CD14-positive monocyte (primary cell): ENCODE data around the gene PRRX2. TPM values are rescaled to one million over a fixed set of nuclear protein-coding genes. Genes with fewer than 3 reads are reported as not detected.

Experiments
- DNase-seq, 3 donors: peaks; one replicate each; pipeline ENCODE4 v3.0.0-alpha.2; 2011 to 2022
- H2AFZ ChIP-seq: 2 replicates; pipeline ENCODE4 v1.6.0; 2012; ENCODE audit warnings: mild to moderate bottlenecking, low read depth, low read length, inconsistent platforms; ENCODE audit not compliant: insufficient read depth, poor library complexity, severe bottlenecking
- H3K27ac ChIP-seq, 2 donors: 1 replicate in 1 of 2; 2 replicates in 1 of 2; pipeline ENCODE4 v1.5.1; 2012 to 2013; ENCODE audit warnings: low read length in 2 of 2, control low read depth in 1 of 2, inconsistent platforms in 1 of 2, low read depth in 1 of 2, mild to moderate bottlenecking in 1 of 2
- H3K27me3 ChIP-seq, 2 donors: one replicate each; pipeline versions ENCODE4 v1.6.0 to v1.6.1; 2011 to 2013; ENCODE audit warnings: low read length in 2 of 2; ENCODE audit not compliant: control insufficient read depth in 2 of 2, insufficient read depth in 2 of 2
- H3K36me3 ChIP-seq, 2 donors: replicated peaks in 1 of 2; 1 replicate in 1 of 2; 2 replicates in 1 of 2; pipeline versions ENCODE4 v1.5.1 to v1.6.1; 2012 to 2013; ENCODE audit warnings: low read length in 2 of 2, control low read depth in 1 of 2, inconsistent platforms in 1 of 2, mild to moderate bottlenecking in 1 of 2; ENCODE audit not compliant: insufficient read depth in 2 of 2, control insufficient read depth in 1 of 2
- H3K4me1 ChIP-seq, 2 donors: 1 replicate in 1 of 2; 2 replicates in 1 of 2; pipeline versions ENCODE4 v1.5.1 to v1.6.1; 2012 to 2013; ENCODE audit warnings: low read length in 2 of 2, control low read depth in 1 of 2, inconsistent platforms in 1 of 2, mild to moderate bottlenecking in 1 of 2, moderate library complexity in 1 of 2; ENCODE audit not compliant: insufficient read depth in 2 of 2, control insufficient read depth in 1 of 2
- H3K4me2 ChIP-seq: replicated peaks from 2 replicates; pipeline ENCODE3; 2012; ENCODE audit warnings: low read length, moderate library complexity, mild to moderate bottlenecking; ENCODE audit not compliant: poor library complexity, severe bottlenecking; ENCODE audit errors: extremely low read depth
- H3K4me3 ChIP-seq, 3 experiments: fragments of 200-600 bp in 1 of 3; sonication (generic) in 1 of 3; replicated peaks in 1 of 3; 1 replicate in 2 of 3; 2 replicates in 1 of 3; pipeline ENCODE4 v1.5.1; 2011 to 2013; ENCODE audit warnings: low read length in 3 of 3, mild to moderate bottlenecking in 3 of 3, control low read depth in 2 of 3, low read depth in 2 of 3, inconsistent platforms in 1 of 3, moderate library complexity in 1 of 3
- H3K79me2 ChIP-seq: 2 replicates; pipeline ENCODE4 v1.6.0; 2012; ENCODE audit warnings: mild to moderate bottlenecking, control low read depth, inconsistent platforms, low read length, moderate library complexity; ENCODE audit not compliant: insufficient read depth
- H3K9ac ChIP-seq: 2 replicates; pipeline ENCODE4 v1.6.0; 2017; ENCODE audit warnings: low read length, mild to moderate bottlenecking; ENCODE audit not compliant: insufficient read depth, poor library complexity, severe bottlenecking
- H3K9me3 ChIP-seq, 2 donors: replicated peaks in 1 of 2; 1 replicate in 1 of 2; 2 replicates in 1 of 2; pipeline versions ENCODE4 v1.5.1 to v1.6.1; 2012 to 2013; ENCODE audit warnings: low read length in 2 of 2, control low read depth in 1 of 2; ENCODE audit not compliant: control insufficient read depth in 1 of 2, insufficient read depth in 1 of 2
- H4K20me1 ChIP-seq: 2 replicates; pipeline ENCODE4 v1.6.0; 2012; ENCODE audit warnings: mild to moderate bottlenecking, low read length, control low read depth, moderate library complexity; ENCODE audit not compliant: insufficient read depth
- H3K27ac Mint-ChIP-seq, 7 donors: one replicate each; pipeline ENCODE4 v1.8.0; 2020; ENCODE audit warnings: mild to moderate bottlenecking in 7 of 7, mixed read lengths in 7 of 7, moderate library complexity in 6 of 7, inconsistent platforms in 2 of 7
- H3K27me3 Mint-ChIP-seq, 3 donors: one replicate each; pipeline ENCODE4 v1.8.0; 2021 to 2022; ENCODE audit warnings: low read depth in 3 of 3, mild to moderate bottlenecking in 3 of 3, mixed read lengths in 3 of 3, moderate library complexity in 3 of 3, inconsistent platforms in 1 of 3
- H3K36me3 Mint-ChIP-seq, 2 donors: one replicate each; pipeline ENCODE4 v1.8.0; 2020; ENCODE audit warnings: mixed read lengths in 2 of 2, inconsistent platforms in 1 of 2, mild to moderate bottlenecking in 1 of 2
- H3K4me1 Mint-ChIP-seq: one replicate; pipeline ENCODE4 v1.8.0; 2020; ENCODE audit warnings: mild to moderate bottlenecking, mixed read lengths
- H3K4me3 Mint-ChIP-seq, 2 donors: one replicate each; pipeline ENCODE4 v1.8.0; 2020; ENCODE audit warnings: mild to moderate bottlenecking in 2 of 2, mixed read lengths in 2 of 2, moderate library complexity in 1 of 2
- H3K9me3 Mint-ChIP-seq, 7 donors: one replicate each; pipeline ENCODE4 v1.8.0; 2020 to 2022; ENCODE audit warnings: mixed read lengths in 7 of 7, mild to moderate bottlenecking in 6 of 7, moderate library complexity in 6 of 7, inconsistent platforms in 2 of 7
- CTCF ChIP-seq: fragments of 200-600 bp; IDR thresholded peaks from one replicate; pipeline ENCODE4 v1.8.0; 2022; ENCODE audit warnings: antibody characterized with exemption, mild to moderate bottlenecking
- WGBS: methylation state at CpG from one replicate; pipeline ENCODE4 v1.1.5; 2013; ENCODE audit warnings: missing lambda C conversion rate; ENCODE audit not compliant: insufficient coverage; 5-methylcytosine and 5-hydroxymethylcytosine counted together
- intact Hi-C, 2 donors: fragments of 100-400 bp; cut with micrococcal nuclease; formaldehyde crosslinking; loops; one replicate each; pipeline versions ENCODE4 v1.15.0 to v1.15.1; 2023
- polyA plus RNA-seq, 3 donors: library from polyadenylated mRNA; depleted of rRNA in 1 of 3; unstranded in 2 of 3; stranded (reverse) in 1 of 3; fragments of 300-500 nt in 2 of 3; fragments of >200 nt in 1 of 3; fragmentation: Illumina TruSeq in 2 of 3; gene quantifications; 1 replicate in 2 of 3; 2 replicates in 1 of 3; pipeline ENCODE4 v1.2.3, GENCODE V29; 2012 to 2021

Gene PRRX2
- polyA plus RNA-seq, 3 donors, result not detected

GRCh38 chr9:129701054-129701453 is 35.6 kb downstream of the PRRX2 start:
- Mint-ChIP-seq H3K9me3 (peaks cover 0 to 4% (median 0%) of the 10 kb centered on the region in 7 donors), H3K36me3 (no peaks in the 10 kb centered on the region), H3K27ac (no peak overlapping the region), H3K4me3 (peak overlapping the region in 1 of 2 donors; percentile 26), H3K4me1 (peaks cover 5% of the 10 kb centered on the region), H3K27me3 (peaks cover 36 to 53% (median 44%) of the 10 kb centered on the region in 3 donors)
- Histone ChIP-seq H3K9ac (no peak overlapping the region), H3K36me3 (no peaks in the 10 kb centered on the region), H4K20me1 (no peaks in the 10 kb centered on the region), H3K4me2 (no peak overlapping the region), H3K27me3 (peaks cover 5 to 35% of the 10 kb centered on the region in 2 donors), H2AFZ (no peak overlapping the region), H3K4me3 (no peak overlapping the region), H3K79me2 (no peaks in the 10 kb centered on the region), H3K4me1 (no peaks in the 10 kb centered on the region), H3K27ac (no peak overlapping the region), H3K9me3 (peaks cover 0 to 5% of the 10 kb centered on the region in 2 donors)
- intact Hi-C loops, result no loop called here
- 53% methylated on average over 7 of the region's 11 CpGs for WGBS
- DNase-seq, result no peak
- no peak for TF ChIP-seq CTCF

GRCh38 chr9:129701549-129701948 is 36.1 kb downstream of the PRRX2 start:
- TF ChIP-seq CTCF, result no peak
- no peaks in the 10 kb centered on the region for H3K79me2 ChIP-seq
- Mint-ChIP-seq H3K9me3 (peaks cover 0 to 5% (median 0%) of the 10 kb centered on the region in 7 donors), H3K27me3 (peaks cover 32 to 48% (median 39%) of the 10 kb centered on the region in 3 donors), H3K36me3 (no peaks in the 10 kb centered on the region), H3K27ac (no peak overlapping the region), H3K4me1 (peaks cover 5% of the 10 kb centered on the region), H3K4me3 (no peak overlapping the region)
- H3K4me2 ChIP-seq, result no peak overlapping the region
- no peak overlapping the region for H3K27ac ChIP-seq
- WGBS, result no CpG with 5 or more reads among the region's 5 CpGs
- no peak overlapping the region for H2AFZ ChIP-seq
- H3K4me3 ChIP-seq, result no peak overlapping the region
- no peak overlapping the region for H3K9ac ChIP-seq
- no peaks in the 10 kb centered on the region for H3K36me3 ChIP-seq
- DNase-seq, result no peak
- peaks cover 5 to 30% of the 10 kb centered on the region in 2 donors for H3K27me3 ChIP-seq
- H4K20me1 ChIP-seq, result no peaks in the 10 kb centered on the region
- H3K4me1 ChIP-seq, result no peaks in the 10 kb centered on the region
- H3K9me3 ChIP-seq, result peaks cover 0 to 5% of the 10 kb centered on the region in 2 donors
- intact Hi-C loops, result no loop called here
